SK-N-SH (cell line): ENCODE measurements around the gene CHRNB1.

ENCODE experiments used
- EP300 ChIP-seq, 2 experiments: IDR thresholded peaks; 2 replicates each; pipeline versions ENCODE4 v1.4.0 to v1.6.1; 2012; ENCODE audit warnings: borderline replicate concordance in 1 of 2, low read depth in 1 of 2, low read length in 1 of 2
- FOXJ3 ChIP-seq: sonication (generic); formaldehyde crosslinking; IDR thresholded peaks from 2 replicates; pipeline ENCODE4 v1.5.1; 2020; ENCODE audit warnings: mild to moderate bottlenecking, missing genetic modification reagents
- GABPA ChIP-seq: IDR thresholded peaks from 2 replicates; pipeline ENCODE4 v1.4.0; 2012; ENCODE audit warnings: low read depth, mild to moderate bottlenecking
- MXI1 ChIP-seq: IDR thresholded peaks from 2 replicates; pipeline ENCODE4 v1.6.1; 2012; ENCODE audit warnings: mild to moderate bottlenecking, low read depth, low read length, improper control_type of control experiment
- RAD21 ChIP-seq: IDR thresholded peaks from 2 replicates; pipeline ENCODE4 v1.6.1; 2012; ENCODE audit warnings: mild to moderate bottlenecking, low read length
- RCOR1 ChIP-seq: fragments of 150-350 bp; IDR thresholded peaks from 2 replicates; pipeline ENCODE4 v1.6.1; 2017; ENCODE audit warnings: antibody characterized with exemption, low read length
- SIN3A ChIP-seq: IDR thresholded peaks from 2 replicates; pipeline ENCODE4 v1.6.1; 2012; ENCODE audit warnings: low read depth, mild to moderate bottlenecking, low read length, moderate library complexity, borderline replicate concordance
- TF ChIP-seq, protein P1 (sequence below): fragments of 200-600 bp; sonication (generic); IDR thresholded peaks from 2 replicates; pipeline ENCODE4 v1.6.1; 2017; ENCODE audit warnings: antibody characterized with exemption, mild to moderate bottlenecking, moderate library complexity

DNA sequence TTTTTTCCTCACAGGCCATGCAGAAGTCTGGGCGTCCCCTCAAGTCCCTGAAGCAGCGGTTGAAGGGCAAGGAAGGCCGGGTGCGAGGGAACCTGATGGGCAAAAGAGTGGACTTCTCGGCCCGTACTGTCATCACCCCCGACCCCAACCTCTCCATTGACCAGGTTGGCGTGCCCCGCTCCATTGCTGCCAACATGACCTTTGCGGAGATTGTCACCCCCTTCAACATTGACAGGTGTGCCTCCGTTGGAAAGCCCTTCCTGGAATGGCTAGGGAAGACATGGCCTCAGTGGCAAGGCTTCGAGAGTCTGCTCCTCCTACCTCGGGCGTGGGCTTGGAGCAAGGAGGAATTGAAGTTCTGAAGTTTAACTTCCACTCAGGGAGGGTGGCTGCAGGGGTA lies 52.8 kb downstream of the CHRNB1 start:
- TF ChIP-seq, protein P1, sequence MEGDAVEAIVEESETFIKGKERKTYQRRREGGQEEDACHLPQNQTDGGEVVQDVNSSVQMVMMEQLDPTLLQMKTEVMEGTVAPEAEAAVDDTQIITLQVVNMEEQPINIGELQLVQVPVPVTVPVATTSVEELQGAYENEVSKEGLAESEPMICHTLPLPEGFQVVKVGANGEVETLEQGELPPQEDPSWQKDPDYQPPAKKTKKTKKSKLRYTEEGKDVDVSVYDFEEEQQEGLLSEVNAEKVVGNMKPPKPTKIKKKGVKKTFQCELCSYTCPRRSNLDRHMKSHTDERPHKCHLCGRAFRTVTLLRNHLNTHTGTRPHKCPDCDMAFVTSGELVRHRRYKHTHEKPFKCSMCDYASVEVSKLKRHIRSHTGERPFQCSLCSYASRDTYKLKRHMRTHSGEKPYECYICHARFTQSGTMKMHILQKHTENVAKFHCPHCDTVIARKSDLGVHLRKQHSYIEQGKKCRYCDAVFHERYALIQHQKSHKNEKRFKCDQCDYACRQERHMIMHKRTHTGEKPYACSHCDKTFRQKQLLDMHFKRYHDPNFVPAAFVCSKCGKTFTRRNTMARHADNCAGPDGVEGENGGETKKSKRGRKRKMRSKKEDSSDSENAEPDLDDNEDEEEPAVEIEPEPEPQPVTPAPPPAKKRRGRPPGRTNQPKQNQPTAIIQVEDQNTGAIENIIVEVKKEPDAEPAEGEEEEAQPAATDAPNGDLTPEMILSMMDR, result no peak
- TF ChIP-seq MXI1 (no peak), RCOR1 (no peak), SIN3A (no peak), EP300 (IDR thresholded peaks at IDR 0.05; ENCODE audit: borderline replicate concordance in 1 of 2, low read depth in 1 of 2, low read length in 1 of 2) (no peak), RAD21 (no peak), GABPA (no peak), FOXJ3 (CRISPR knock-in tag) (no peak)
